HCT116 (cell line): Measurements from ENCODE around the gene MRGPRX4. TPM values are rescaled to one million over a fixed set of nuclear protein-coding genes. Genes with fewer than 3 reads are reported as not detected.

Experiments used
- ATAC-seq: fragments of 200-7000 bp; cut with Tn5 transposase; 2 replicates; pipeline ENCODE4 v1.9.1; 2020; ENCODE audit warnings: mild to moderate bottlenecking, moderate library complexity
- Bru-seq: library from RNA; stranded (reverse); fragments of 400-500 nt; gene quantifications from one replicate; lab custom pipeline; 2021; lab: Mats Ljungman, UMichigan
- BruChase-seq, 2 experiments: library from RNA; stranded (reverse); fragments of 400-500 nt; gene quantifications; one replicate each; lab custom pipeline; 2021; lab: Mats Ljungman, UMichigan
- BruUV-seq: library from RNA; stranded (reverse); fragments of 400-500 nt; replicated peaks from 2 replicates; lab custom pipeline; 2021; lab: Mats Ljungman, UMichigan
- CTCF ChIA-PET: fragments of 300-600 bp; sonication (Branson Sonifier 250); formaldehyde crosslinking; loops from one replicate; lab custom pipeline; 2021; ENCODE audit warnings: antibody characterized with exemption; lab: Charles Lee
- POLR2A ChIA-PET: fragments of 300-600, 350-600 bp; sonication (Branson Sonifier 250); formaldehyde crosslinking; loops from one replicate; lab custom pipeline; 2021; ENCODE audit warnings: antibody characterized with exemption; lab: Charles Lee
- RAD21 ChIA-PET, 2 experiments: fragments of 300-600 bp; sonication (Branson Sonifier 250); formaldehyde crosslinking; loops; one replicate each; lab custom pipeline; 2023; ENCODE audit warnings: low total read pairs in 2 of 2; ENCODE audit not compliant: uncharacterized antibody in 2 of 2, unreplicated experiment in 2 of 2, low non-redundant PET in 1 of 2; lab: Charles Lee
- DNase-seq: peaks from one replicate; pipeline ENCODE4 v3.0.0-alpha.2; 2010; ENCODE audit warnings: low read depth, low spot score
- H2AFZ ChIP-seq: fragments of 200-600 bp; shearing (Covaris generic), sonication (generic); 2 replicates; pipeline ENCODE4 v1.6.1; 2017; ENCODE audit warnings: low read depth, mixed run types, mixed read lengths, antibody characterized with exemption, low read length; ENCODE audit not compliant: poor library complexity, severe bottlenecking
- H3K27ac ChIP-seq: 2 replicates; pipeline ENCODE4 v1.5.1; 2012; ENCODE audit warnings: low read depth, low read length
- H3K27me3 ChIP-seq: fragments of 200-600 bp; sonication (generic); 2 replicates; pipeline ENCODE4 v1.6.1; 2016; ENCODE audit warnings: mixed run types, low read length, mixed read lengths; ENCODE audit not compliant: insufficient read depth
- H3K36me3 ChIP-seq, 2 experiments: fragments of 200-500 bp in 1 of 2; fragments of 200-600 bp in 1 of 2; sonication (Bioruptor generic) in 1 of 2; sonication (generic) in 1 of 2; 2 replicates each; pipeline versions ENCODE4 v1.5.1 to v1.6.1; 2014 to 2016; ENCODE audit warnings: low read length in 2 of 2, inconsistent platforms in 1 of 2, mixed read lengths in 1 of 2, mixed run types in 1 of 2; ENCODE audit not compliant: insufficient read depth in 2 of 2, control insufficient read depth in 1 of 2
- H3K4me1 ChIP-seq, 2 experiments: fragments of 200-600 bp in 1 of 2; sonication (generic) in 1 of 2; 2 replicates each; pipeline versions ENCODE4 v1.5.1 to v1.6.1; 2012 to 2017; ENCODE audit warnings: low read length in 2 of 2, inconsistent platforms in 1 of 2, mild to moderate bottlenecking in 1 of 2, mixed read lengths in 1 of 2, mixed run types in 1 of 2, moderate library complexity in 1 of 2; ENCODE audit not compliant: insufficient read depth in 2 of 2, control insufficient read depth in 1 of 2
- H3K4me2 ChIP-seq: fragments of 200-600 bp; sonication (generic); 2 replicates; pipeline ENCODE4 v1.6.1; 2017; ENCODE audit warnings: mixed run types, low read length, mixed read lengths
- H3K4me3 ChIP-seq, 2 experiments: fragments of 200-600 bp in 1 of 2; sonication (generic) in 1 of 2; replicated peaks in 1 of 2; 2 replicates each; pipeline ENCODE4 v1.5.1; 2011 to 2016; ENCODE audit warnings: low read length in 2 of 2, control low read depth in 1 of 2, low read depth in 1 of 2, mild to moderate bottlenecking in 1 of 2, mixed read lengths in 1 of 2, mixed run types in 1 of 2
- H3K79me2 ChIP-seq: fragments of 200-600 bp; sonication (generic); 2 replicates; pipeline ENCODE4 v1.6.1; 2017; ENCODE audit warnings: mild to moderate bottlenecking, mixed run types, low read length, moderate library complexity, mixed read lengths; ENCODE audit not compliant: insufficient read depth
- H3K9ac ChIP-seq: fragments of 200-600 bp; sonication (generic); 2 replicates; pipeline ENCODE4 v1.6.1; 2016; ENCODE audit warnings: low read length, mixed read lengths
- H3K9me2 ChIP-seq: fragments of 200-600 bp; sonication (generic), shearing (Covaris generic); 2 replicates; pipeline ENCODE4 v1.6.1; 2017; ENCODE audit warnings: mixed run types, mild to moderate bottlenecking, moderate library complexity; ENCODE audit not compliant: insufficient read depth
- H3K9me3 ChIP-seq, 2 experiments: fragments of 200-500 bp in 1 of 2; fragments of 200-600 bp in 1 of 2; sonication (Bioruptor generic) in 1 of 2; sonication (generic) in 1 of 2; 2 replicates each; pipeline ENCODE4 v1.6.1; 2014 to 2017; ENCODE audit warnings: low read length in 2 of 2, mixed read lengths in 2 of 2, inconsistent platforms in 1 of 2, low read depth in 1 of 2, mild to moderate bottlenecking in 1 of 2, mixed run types in 1 of 2, moderate library complexity in 1 of 2; ENCODE audit not compliant: control insufficient read depth in 1 of 2, insufficient read depth in 1 of 2
- H4K20me1 ChIP-seq: fragments of 200-600 bp; sonication (generic), shearing (Covaris generic); 2 replicates; pipeline ENCODE4 v1.6.1; 2017; ENCODE audit warnings: mixed run types, mild to moderate bottlenecking, moderate library complexity; ENCODE audit not compliant: insufficient read depth
- CBX3 ChIP-seq: IDR thresholded peaks from 2 replicates; pipeline ENCODE4 v1.6.1; 2012; ENCODE audit warnings: low read depth
- CEBPB ChIP-seq: IDR thresholded peaks from 2 replicates; pipeline ENCODE4 v1.6.1; 2012; ENCODE audit warnings: low read depth
- CTCF ChIP-seq, 3 experiments: fragments of 200-600 bp in 1 of 3; sonication (generic) in 1 of 3; IDR thresholded peaks in 2 of 3; conservative IDR thresholded peaks in 1 of 3; 2 replicates each; pipeline ENCODE4 v1.5.1; 2012 to 2017; ENCODE audit warnings: low read depth in 2 of 3, low read length in 2 of 3, antibody characterized with exemption in 1 of 3, borderline replicate concordance in 1 of 3, control low read depth in 1 of 3, mild to moderate bottlenecking in 1 of 3, mixed read lengths in 1 of 3, mixed run types in 1 of 3, moderate library complexity in 1 of 3; ENCODE audit not compliant: insufficient read depth in 1 of 3
- EGR1 ChIP-seq: IDR thresholded peaks from 2 replicates; pipeline ENCODE4 v1.6.1; 2012; ENCODE audit warnings: low read depth
- EZH2phosphoT487 ChIP-seq: fragments of 200-600 bp; IDR thresholded peaks from 2 replicates; pipeline ENCODE4 v1.6.1; 2018; ENCODE audit warnings: antibody characterized with exemption, borderline replicate concordance
- FOSL1 ChIP-seq: IDR thresholded peaks from 2 replicates; pipeline ENCODE4 v1.6.1; 2012; ENCODE audit warnings: low read depth
- MAX ChIP-seq: IDR thresholded peaks from 2 replicates; pipeline ENCODE4 v1.6.1; 2012
- POLR2A ChIP-seq: IDR thresholded peaks from 2 replicates; pipeline ENCODE4 v1.7.0; 2011; ENCODE audit warnings: borderline replicate concordance; ENCODE audit not compliant: insufficient read depth, insufficient read length; ENCODE audit errors: extremely low read depth
- POLR2AphosphoS5 ChIP-seq: IDR thresholded peaks from 2 replicates; pipeline ENCODE4 v1.6.1; 2011; ENCODE audit warnings: mild to moderate bottlenecking, low read depth, low read length, moderate library complexity
- RAD21 ChIP-seq: IDR thresholded peaks from 2 replicates; pipeline ENCODE4 v1.6.1; 2012; ENCODE audit warnings: low read depth, mild to moderate bottlenecking
- REST ChIP-seq: IDR thresholded peaks from 2 replicates; pipeline ENCODE4 v1.6.1; 2012; ENCODE audit warnings: low read depth
- SIN3A ChIP-seq: IDR thresholded peaks from 2 replicates; pipeline ENCODE4 v1.6.1; 2012; ENCODE audit warnings: low read depth
- SP1 ChIP-seq: IDR thresholded peaks from 2 replicates; pipeline ENCODE4 v1.6.1; 2012; ENCODE audit warnings: low read depth
- SRF ChIP-seq: IDR thresholded peaks from 2 replicates; pipeline ENCODE4 v1.6.1; 2012; ENCODE audit warnings: low read depth
- TCF7L2 ChIP-seq: IDR thresholded peaks from 2 replicates; pipeline ENCODE4 v1.7.0; 2011; ENCODE audit warnings: borderline replicate concordance, inconsistent platforms; ENCODE audit not compliant: insufficient read depth, insufficient read length; ENCODE audit errors: extremely low read depth
- YY1 ChIP-seq: IDR thresholded peaks from 2 replicates; pipeline ENCODE4 v1.6.1; 2011; ENCODE audit warnings: low read length, low read depth, moderate library complexity, mild to moderate bottlenecking; ENCODE audit not compliant: insufficient replicate concordance; ENCODE audit errors: extremely low read depth
- ZBTB33 ChIP-seq: IDR thresholded peaks from 2 replicates; pipeline ENCODE4 v1.6.1; 2011; ENCODE audit warnings: mild to moderate bottlenecking, low read length, moderate library complexity; ENCODE audit not compliant: insufficient replicate concordance; ENCODE audit errors: extremely low read depth
- ZFX ChIP-seq: fragments of 450-650 bp; IDR thresholded peaks from 2 replicates; pipeline ENCODE4 v1.6.1; 2017
- ZNF274 ChIP-seq: fragments of 200-500 bp; sonication (Bioruptor generic); IDR thresholded peaks from 2 replicates; pipeline ENCODE4 v1.6.1; 2014; ENCODE audit warnings: mild to moderate bottlenecking, low read depth, low read length, inconsistent platforms
- intact Hi-C: fragments of 100-400 bp; cut with micrococcal nuclease; formaldehyde crosslinking; loops from 2 replicates; pipeline ENCODE4 v1.10.0; 2022
- long read RNA-seq: library from polyadenylated mRNA; unstranded; transcript quantifications from one replicate; pipeline ENCODE4 v2.0.0, GENCODE V29; 2021; ENCODE audit not compliant: unreplicated experiment
- polyA plus RNA-seq: library from polyadenylated mRNA; unstranded; fragments of >200 nt; gene quantifications from 2 replicates; pipeline ENCODE4 v1.2.1, GENCODE V29; 2012; ENCODE audit warnings: missing spikeins
- total RNA-seq: library from RNA; stranded (reverse); gene quantifications from one replicate; pipeline ENCODE4 v1.2.1, GENCODE V29; 2021; ENCODE audit not compliant: unreplicated experiment

MRGPRX4 gene
- not detected for total RNA-seq
- polyA plus RNA-seq: not detected in 2 replicates
- not detected for Bru-seq, nascent RNA
- BruChase-seq, experiment 1, labeled RNA remaining after a 6-hour chase: not detected
- not detected for BruChase-seq, experiment 2, labeled RNA remaining after a 2-hour chase
- long read RNA-seq: 0 reads

- BruUV-seq: no TSS peak
- TF ChIP-seq REST (no peak), CTCF (IDR thresholded peaks at IDR 0.05 in 2 of 3, conservative IDR thresholded peaks at IDR 0.05 in 1 of 3; ENCODE audit: borderline replicate concordance in 1 of 3, insufficient read depth in 1 of 3, low read depth in 2 of 3, low read length in 2 of 3) (no peak), ZNF274 (no peak), POLR2AphosphoS5 (no peak), YY1 (no peak), SP1 (no peak), ZFX (no peak), MAX (no peak), CBX3 (no peak), CEBPB (no peak), FOSL1 (no peak), SIN3A (no peak), TCF7L2 (no peak), RAD21 (no peak), EGR1 (no peak), SRF (no peak), EZH2phosphoT487 (no peak), ZBTB33 (no peak), POLR2A (no peak)
Measured at GRCh38 chr11:18172666-18173065, at the start of gene MRGPRX4. Gene MRGPRX4 (plus strand): TSS chr11:18172837. CDS start chr11:18173257, 420 bp downstream.

More at GRCh38 chr11:18172666-18173065, at the start of gene MRGPRX4:
- CTCF ChIA-PET: no interaction called here
- POLR2A ChIA-PET: no interaction called here
- Histone ChIP-seq H3K27ac (no peak within 1 kb of the TSS), H3K9me2 (no peaks in the 10 kb centered on the region), H3K9ac (no peak within 1 kb of the TSS), H3K4me3 (no peak within 1 kb of the TSS), H3K79me2 (no peaks in the 10 kb centered on the region), H3K4me2 (no peak within 1 kb of the TSS), H3K9me3 (no peaks in the 10 kb centered on the region), H2AFZ (no peak within 1 kb of the TSS), H3K4me1 (no peaks in the 10 kb centered on the region), H3K27me3 (peaks cover 27% of the 10 kb centered on the region), H4K20me1 (no peaks in the 10 kb centered on the region), H3K36me3 (no peaks in the 10 kb centered on the region)
- DNase-seq: no peak
- intact Hi-C loops: no loop called here
- ATAC-seq: no peak
- RAD21 ChIA-PET: no interaction called here
